GM12878 (cell line): ENCODE measurements around the gene TRAP1. TPM values are rescaled to one million over a fixed set of nuclear protein-coding genes. Genes with fewer than 3 reads are reported as not detected.

Source experiments
- ATAC-seq: fragments of 200-7000 bp; cut with Tn5 transposase; 3 replicates; pipeline ENCODE4 v1.9.1; 2020; ENCODE audit warnings: mild to moderate bottlenecking, moderate library complexity
- BruUV-seq: library from RNA; stranded (reverse); fragments of 400-500 nt; replicated peaks from 2 replicates; lab custom pipeline; 2021; lab: Mats Ljungman, UMichigan
- CTCF ChIA-PET: fragments of 300-600 bp; sonication (Branson Sonifier 250); formaldehyde crosslinking; extraction: SDS; loops from one replicate; lab custom pipeline; 2021; ENCODE audit warnings: inconsistent platforms; lab: Yijun Ruan, JAX
- POLR2A ChIA-PET: fragments of 350-600 bp; formaldehyde crosslinking; extraction: SDS; loops from one replicate; lab custom pipeline; 2021; ENCODE audit warnings: inconsistent platforms; lab: Charles Lee
- RAD21 ChIA-PET: fragments of 300-600 bp; sonication (Branson Sonifier 250); formaldehyde crosslinking; loops from one replicate; lab custom pipeline; 2023; ENCODE audit warnings: antibody characterized with exemption; ENCODE audit not compliant: unreplicated experiment; lab: Charles Lee
- SMC1A ChIA-PET: fragments of 300-600 bp; sonication (Branson Sonifier 250); formaldehyde crosslinking; loops from one replicate; lab custom pipeline; 2023; ENCODE audit not compliant: unreplicated experiment, uncharacterized antibody; lab: Charles Lee
- DNase-seq: peaks from one replicate; pipeline ENCODE4 v3.0.0-alpha.2; 2011; ENCODE audit warnings: low read depth, low spot score
- FAIRE-seq: peaks from 3 replicates; lab custom pipeline; 2011; peaks lifted over from hg19 to GRCh38; lab: Jason Lieb, UNC
- H2AFZ ChIP-seq: 2 replicates; pipeline ENCODE4 v1.6.0; 2011; ENCODE audit warnings: low read depth, low read length, control low read depth; ENCODE audit not compliant: control insufficient read depth
- H3K27ac ChIP-seq: 2 replicates; pipeline ENCODE4 v1.5.1; 2011; ENCODE audit warnings: control low read depth; ENCODE audit not compliant: control insufficient read depth, insufficient read depth
- H3K27me3 ChIP-seq, 2 experiments: replicated peaks in 1 of 2; 2 replicates each; pipeline versions ENCODE4 v1.6.0 to v1.6.1; 2011; ENCODE audit warnings: low read length in 1 of 2; ENCODE audit not compliant: control insufficient read depth in 2 of 2, insufficient read depth in 2 of 2
- H3K36me3 ChIP-seq, 2 experiments: 2 replicates each; pipeline ENCODE4 v1.5.1; 2011; ENCODE audit warnings: low read length in 1 of 2; ENCODE audit not compliant: control insufficient read depth in 2 of 2, insufficient read depth in 2 of 2
- H3K4me1 ChIP-seq: 2 replicates; pipeline ENCODE4 v1.6.1; 2011; ENCODE audit warnings: mild to moderate bottlenecking, low read length, moderate library complexity, mixed read lengths; ENCODE audit not compliant: control insufficient read depth, insufficient read depth
- H3K4me2 ChIP-seq: 2 replicates; pipeline ENCODE4 v1.6.0; 2011; ENCODE audit warnings: control low read depth; ENCODE audit not compliant: control insufficient read depth, insufficient read depth
- H3K4me3 ChIP-seq: fragments of 200-600 bp; sonication (generic); 2 replicates; pipeline ENCODE4 v1.5.1; 2016
- H3K79me2 ChIP-seq: 2 replicates; pipeline ENCODE4 v1.6.0; 2011; ENCODE audit warnings: low read length; ENCODE audit not compliant: control insufficient read depth, insufficient read depth
- H3K9ac ChIP-seq: 2 replicates; pipeline ENCODE4 v1.8.0; 2011; ENCODE audit warnings: low read length, control low read depth, mixed read lengths; ENCODE audit not compliant: control insufficient read depth, insufficient read depth
- H3K9me3 ChIP-seq: replicated peaks from 3 replicates; pipeline ENCODE4 v1.5.1; 2011; ENCODE audit warnings: mild to moderate bottlenecking, low read length; ENCODE audit not compliant: control insufficient read depth, insufficient read depth
- H4K20me1 ChIP-seq: 2 replicates; pipeline ENCODE4 v1.6.0; 2011; ENCODE audit not compliant: control insufficient read depth, insufficient read depth
- ATF2 ChIP-seq: IDR thresholded peaks from 2 replicates; pipeline ENCODE4 v1.6.1; 2012; ENCODE audit warnings: low read length, inconsistent platforms
- CBX5 ChIP-seq: sonication (generic); IDR thresholded peaks from 2 replicates; pipeline ENCODE4 v1.6.1; 2016; ENCODE audit warnings: low read depth, moderate library complexity, mild to moderate bottlenecking, inconsistent platforms
- JUNB ChIP-seq: IDR thresholded peaks from 2 replicates; pipeline ENCODE4 v1.6.1; 2016; ENCODE audit warnings: antibody characterized with exemption, mild to moderate bottlenecking
- KDM1A ChIP-seq: fragments of 200-600 bp; sonication (generic); IDR thresholded peaks from 2 replicates; pipeline ENCODE4 v1.6.1; 2016; ENCODE audit warnings: borderline replicate concordance
- NFYB ChIP-seq: IDR thresholded peaks from 2 replicates; pipeline ENCODE4 v1.6.1; 2011; ENCODE audit warnings: low read depth, mild to moderate bottlenecking, low read length, improper control_type of control experiment, moderate library complexity; ENCODE audit not compliant: insufficient read depth
- RELA ChIP-seq: fragments of 450-650 bp; IDR thresholded peaks from 2 replicates; pipeline ENCODE4 v1.8.0; 2014; ENCODE audit warnings: borderline replicate concordance; ENCODE audit not compliant: partially characterized antibody
- RFX5 ChIP-seq: IDR thresholded peaks from 2 replicates; pipeline ENCODE4 v1.6.1; 2011; ENCODE audit warnings: low read depth, low read length, improper control_type of control experiment
- ZNF384 ChIP-seq: IDR thresholded peaks from 2 replicates; pipeline ENCODE4 v1.6.1; 2012; ENCODE audit warnings: low read depth, mild to moderate bottlenecking, low read length, improper control_type of control experiment, borderline replicate concordance
- WGBS: methylation state at CpG from one replicate; pipeline ENCODE4 v1.1.6; 2016; ENCODE audit warnings: low lambda C conversion rate; ENCODE audit not compliant: insufficient replicate concordance, insufficient coverage; ENCODE audit errors: missing lambda C conversion rate; 5-methylcytosine and 5-hydroxymethylcytosine counted together
- in situ Hi-C: fragments of 300-500 bp; cut with MboI; formaldehyde crosslinking; loops from 9 replicates; pipeline ENCODE4 v1.14.3; 2018; ENCODE audit warnings: mixed read lengths
- intact Hi-C: fragments of 100-400 bp; cut with micrococcal nuclease; formaldehyde crosslinking; loops from one replicate; pipeline ENCODE4 v1.14.2; 2022; ENCODE audit not compliant: unreplicated experiment
- polyA plus RNA-seq, 11 experiments: library from polyadenylated mRNA; depleted of rRNA in 4 of 11; unstranded in 6 of 11; stranded (reverse) in 5 of 11; fragments of >200 nt; fragmentation: Nextera tagmentation in 4 of 11; fragmentation: Illumina TruSeq in 1 of 11; extraction: Ambion mirVana in 4 of 11; extraction: Trizol in 1 of 11; gene quantifications; 1 replicate in 1 of 11; 2 replicates in 10 of 11; pipeline versions ENCODE4 v1.2.1 to v1.2.3, GENCODE V29; 2011 to 2016; ENCODE audit warnings: inconsistent platforms in 2 of 11, missing spikeins in 2 of 11, low read depth in 1 of 11
- total RNA-seq, 4 experiments: library from RNA; depleted of rRNA in 3 of 4; stranded (reverse); fragments of >200 nt in 3 of 4; fragmentation: Illumina TruSeq in 1 of 4; extraction: Trizol in 1 of 4; gene quantifications; 2 replicates each; pipeline versions ENCODE4 v1.2.1 to v1.2.3, GENCODE V29; 2013 to 2021

TRAP1 gene
- total and polyA plus RNA-seq, 10 of the 15 experiments (the other 5 are each of a cell fraction or from before 2014, with no cell fraction given): 16.3 to 442 (median 241) TPM

GRCh38 chr16:3740186-3740585 is 22.9 kb upstream of the TRAP1 start:
- WGBS: 98% methylated on average over 14 of the region's 14 CpGs
- Histone ChIP-seq H2AFZ (no peak overlapping the region), H4K20me1 (no peaks in the 10 kb centered on the region; the same call in 1 of the 2 replicates), H3K9ac (no peak overlapping the region), H3K9me3 (no peaks in the 10 kb centered on the region), H3K4me1 (no peaks in the 10 kb centered on the region), H3K79me2 (no peaks in the 10 kb centered on the region), H3K27me3 (no peaks in the 10 kb centered on the region), H3K27ac (no peak overlapping the region), H3K4me2 (no peak overlapping the region), H3K4me3 (no peak overlapping the region), H3K36me3 (peaks cover 19 to 42% of the 10 kb centered on the region in 2 experiments)
- ChIA-PET SMC1A (no interaction called here), CTCF (no interaction called here), RAD21 (no interaction called here), POLR2A (no interaction called here)
- intact Hi-C loops: no loop called here
- no TSS peak for BruUV-seq
- no peak for ATAC-seq
- no peak for DNase-seq
- TF ChIP-seq JUNB: no peak
- no peak for TF ChIP-seq ATF2
- in situ Hi-C loops: no loop called here
- no peak for FAIRE-seq

GRCh38 chr16:3739636-3740035 is 22.3 kb upstream of the TRAP1 start:
- no peak overlapping the region for H2AFZ ChIP-seq
- 92% methylated on average over 9 of the region's 9 CpGs for WGBS
- ChIA-PET RAD21 (no interaction called here), CTCF (no interaction called here), POLR2A (no interaction called here), SMC1A (no interaction called here)
- no peak overlapping the region for H3K9ac ChIP-seq
- no peak for FAIRE-seq
- no TSS peak for BruUV-seq
- ATAC-seq: no peak
- no peak overlapping the region for H3K4me2 ChIP-seq
- in situ Hi-C loops: no loop called here
- no peak for DNase-seq
- H3K4me1 ChIP-seq: no peaks in the 10 kb centered on the region
- no peak overlapping the region for H3K4me3 ChIP-seq
- H3K79me2 ChIP-seq: no peaks in the 10 kb centered on the region
- intact Hi-C loops: no loop called here
- no peak overlapping the region for H3K27ac ChIP-seq
- H3K9me3 ChIP-seq: no peaks in the 10 kb centered on the region
- H4K20me1 ChIP-seq: no peaks in the 10 kb centered on the region; the same call in 1 of the 2 replicates
- H3K36me3 ChIP-seq: peaks cover 24 to 42% of the 10 kb centered on the region in 2 experiments
- H3K27me3 ChIP-seq: no peaks in the 10 kb centered on the region
- no peak for TF ChIP-seq RFX5
- no peak for TF ChIP-seq KDM1A
- TF ChIP-seq ZNF384: no peak
- TF ChIP-seq CBX5: no peak
- no peak for TF ChIP-seq NFYB
- TF ChIP-seq RELA: no peak
